Mammary epithelial cell (primary cell): ENCODE results near the gene ARHGDIB.

Experiments
- CTCF ChIP-seq, 2 donors: IDR thresholded peaks in 1 of 2; conservative IDR thresholded peaks in 1 of 2; 2 replicates each; pipeline ENCODE4 v1.5.1; 2011 to 2012; ENCODE audit warnings: inconsistent platforms in 2 of 2, low read length in 2 of 2, mild to moderate bottlenecking in 2 of 2, control low read depth in 1 of 2, low read depth in 1 of 2; ENCODE audit not compliant: insufficient read depth in 1 of 2; ENCODE audit errors: extremely low read depth in 1 of 2
- EZH2 ChIP-seq: IDR thresholded peaks from 2 replicates; pipeline ENCODE4 v1.6.1; 2012; ENCODE audit warnings: low read length, inconsistent platforms, borderline replicate concordance

DNA sequence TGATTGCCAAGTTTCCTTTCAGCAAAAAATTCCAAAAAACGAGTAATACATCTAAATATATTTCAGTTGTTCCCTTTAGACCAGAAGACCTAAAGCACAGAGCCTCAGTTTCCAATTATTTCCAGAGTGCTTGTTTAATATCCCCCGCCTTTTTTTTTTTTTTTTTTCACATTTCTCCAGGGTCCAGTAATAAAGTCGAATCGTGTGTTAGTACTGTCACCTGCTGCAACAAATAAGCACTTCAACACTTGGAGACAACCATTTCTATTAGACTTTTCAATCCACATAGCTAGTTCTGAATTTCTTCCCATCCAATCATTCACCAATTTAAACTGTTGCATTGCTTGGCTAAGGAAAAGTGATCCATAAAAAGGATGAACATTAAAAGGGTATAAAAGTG lies 25.0 kb upstream of the ARHGDIB start:
- no peak for TF ChIP-seq EZH2
- TF ChIP-seq CTCF (conservative IDR thresholded peaks at IDR 0.05 in 1 of 2, IDR thresholded peaks at IDR 0.05 in 1 of 2; ENCODE audit: extremely low read depth in 1 of 2, insufficient read depth in 1 of 2, low read depth in 1 of 2, low read length in 2 of 2): peak in 1 of 2 donors; percentile 20
